ENCODE data around the gene WFDC11. TPM values are rescaled to one million over a fixed set of nuclear protein-coding genes. Genes with fewer than 3 reads are reported as not detected.

WFDC11 gene
- not detected in 2 replicates for total RNA-seq

DNA sequence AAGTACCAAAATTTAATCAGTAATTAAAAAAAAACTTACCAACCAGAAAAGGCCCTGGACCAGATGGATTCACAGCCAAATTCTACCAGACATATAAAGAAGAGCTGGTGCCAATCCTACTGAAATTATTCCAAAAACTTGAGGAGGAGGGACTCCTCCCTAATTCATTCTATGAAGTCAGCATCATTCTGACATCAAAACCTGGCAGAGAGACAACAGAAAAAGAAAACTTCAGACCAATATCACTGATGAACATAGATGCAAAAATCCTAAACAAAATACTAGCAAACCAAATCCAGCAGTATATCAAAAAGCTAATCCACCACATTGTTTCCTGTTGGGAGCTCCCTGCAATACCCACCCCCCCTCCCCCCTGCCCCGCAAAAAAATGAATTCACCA is at the start of gene WFDC11:
Gene WFDC11, minus strand, starts transcription at position 101 of the 400 bp plus-strand sequence. CDS start 19,639 bp downstream, outside the sequence.

DNA sequence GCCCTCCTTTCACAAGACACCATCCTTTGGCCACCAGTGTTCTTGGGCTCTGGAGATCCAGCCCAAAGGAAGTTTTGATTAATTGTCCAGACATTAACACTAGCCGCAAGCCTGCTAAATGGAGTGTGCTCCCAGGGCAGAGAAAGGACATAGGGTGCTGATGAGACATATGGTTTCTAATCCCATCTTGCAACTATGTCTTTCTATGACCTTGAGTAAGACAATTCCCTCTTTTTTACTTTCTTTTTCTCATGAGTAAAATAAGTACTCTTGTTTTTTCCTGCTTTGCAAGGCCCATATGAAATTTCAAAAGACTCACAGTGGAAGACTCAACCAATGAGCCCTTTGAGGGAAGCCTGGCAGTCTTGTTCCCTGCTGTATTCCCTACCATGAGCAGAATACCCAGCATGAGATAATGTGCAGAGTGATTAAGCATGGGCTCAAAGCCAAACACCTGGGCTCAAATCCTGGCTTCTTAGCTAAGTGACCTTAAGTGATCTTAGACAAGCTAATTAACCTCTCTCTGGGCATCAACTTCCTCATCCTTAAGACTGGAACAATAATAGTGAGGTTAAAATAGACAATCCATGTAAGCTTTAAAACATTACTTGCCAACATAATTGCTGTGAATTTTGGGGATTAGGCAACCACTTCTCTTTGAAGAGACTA is 35.1 kb upstream of the WFDC11 start, which contains the start of gene WFDC10B:
Gene WFDC10B, minus strand, starts transcription at position 51 of the 669 bp plus-strand sequence. CDS start 19,027 bp downstream, outside the sequence.

DNA sequence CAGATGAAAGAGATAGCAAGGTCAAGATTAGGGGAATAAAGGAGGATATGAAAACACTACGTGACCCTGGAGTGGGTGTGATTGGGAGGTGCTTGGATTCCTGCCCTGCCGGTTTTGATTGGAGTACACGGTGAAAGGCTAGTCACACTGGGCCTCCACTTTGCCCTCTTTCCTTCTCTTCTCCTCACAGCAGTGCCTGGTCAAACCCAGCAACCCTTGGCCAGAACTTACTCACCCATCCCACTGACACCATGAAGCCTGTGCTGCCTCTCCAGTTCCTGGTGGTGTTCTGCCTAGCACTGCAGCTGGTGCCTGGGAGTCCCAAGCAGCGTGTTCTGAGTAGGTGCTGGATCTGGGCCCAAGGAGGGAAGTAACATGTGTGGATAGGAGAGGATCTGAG is 31.8 kb upstream of the WFDC11 start, which contains the start of gene WFDC13:
Gene WFDC13, plus strand, starts transcription at position 166 of the 400 bp plus-strand sequence. Its CDS starts 86 bp downstream, at position 252.

DNA sequence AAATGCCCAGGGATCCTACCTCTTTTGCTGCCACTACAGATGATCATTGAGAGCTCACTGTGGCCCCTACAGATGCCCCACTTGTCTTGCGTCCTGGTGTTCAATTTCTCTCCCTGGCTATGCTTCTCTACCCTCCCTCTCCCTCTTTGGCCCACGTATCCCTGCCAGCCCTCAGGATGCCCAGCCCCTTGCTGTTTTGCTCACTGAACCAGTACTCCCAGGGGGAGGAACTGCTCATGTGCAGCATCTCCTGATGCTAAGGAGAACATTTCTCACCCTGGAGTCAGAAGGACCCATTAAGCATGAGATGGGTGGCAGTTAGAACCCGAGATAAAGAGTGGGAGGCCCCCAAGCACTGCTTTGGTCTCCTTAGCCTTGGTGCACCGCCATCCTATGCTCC is 38.9 kb downstream of the WFDC11 start, which contains the start of gene WFDC9:
Gene WFDC9, minus strand, starts transcription at position 101 of the 400 bp plus-strand sequence. CDS start 21,103 bp downstream, outside the sequence.

DNA sequence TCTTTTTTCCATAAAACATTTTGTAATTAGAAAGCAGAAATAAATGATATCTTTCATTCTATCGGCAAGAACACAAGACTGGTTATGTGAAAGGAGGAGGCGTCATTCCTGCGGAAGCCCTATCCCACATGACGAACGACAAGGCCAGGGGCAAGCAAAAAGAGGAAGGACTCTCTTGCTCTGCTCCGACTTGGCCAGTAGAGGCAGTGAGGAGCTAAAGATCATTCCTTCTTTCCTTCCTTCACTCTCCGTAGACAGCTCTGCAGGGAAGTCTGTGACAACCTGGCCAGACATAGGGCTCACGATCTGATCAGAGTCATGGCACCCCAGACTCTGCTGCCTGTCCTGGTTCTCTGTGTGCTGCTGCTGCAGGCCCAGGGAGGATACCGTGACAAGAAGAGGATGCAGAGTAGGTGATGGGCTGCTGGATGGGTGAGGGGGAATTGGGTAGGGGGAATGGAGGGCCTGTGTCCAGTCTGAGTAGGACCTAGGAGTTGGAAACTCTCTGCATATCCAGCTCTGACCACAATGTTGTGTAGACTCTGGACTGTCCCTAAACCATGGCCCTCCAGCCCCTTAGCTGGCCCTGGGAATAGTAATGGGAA is 40.4 kb downstream of the WFDC11 start, which contains the start of gene WFDC10A:
Gene WFDC10A, plus strand, starts transcription at position 244 of the 605 bp plus-strand sequence. Its CDS starts 75 bp downstream, at position 319.

Other genes with a start within 250 kb of the WFDC11 start
- not detected in 2 replicates for gene WFDC2, start 200.5 kb downstream of the WFDC11 start, total RNA-seq
- gene SPINT3, start 154.6 kb downstream of the WFDC11 start, total RNA-seq, result not detected in 2 replicates
- gene WFDC6, start 130.8 kb downstream of the WFDC11 start, total RNA-seq, result not detected in 2 replicates
- gene EPPIN, start 122.8 kb downstream of the WFDC11 start, total RNA-seq, result not detected in 2 replicates
- not detected in 2 replicates for gene WFDC8, start 91.0 kb downstream of the WFDC11 start, total RNA-seq
- gene WFDC10A, start 40.5 kb downstream of the WFDC11 start, total RNA-seq, result not detected in 2 replicates
- not detected in 2 replicates for gene WFDC9, start 39.0 kb downstream of the WFDC11 start, total RNA-seq
- not detected in 2 replicates for gene WFDC13, start 31.8 kb upstream of the WFDC11 start, total RNA-seq
- not detected in 2 replicates for gene WFDC10B, start 34.8 kb upstream of the WFDC11 start, total RNA-seq
- gene SPINT4, start 52.1 kb upstream of the WFDC11 start, total RNA-seq, result not detected in 2 replicates
- 3.7 TPM in 1 of 2 replicates, not detected in the other for gene WFDC3, start 121.6 kb upstream of the WFDC11 start, total RNA-seq
- gene DNTTIP1, start 121.7 kb upstream of the WFDC11 start, total RNA-seq, result 30.2 and 32.6 TPM in 2 replicates
- 108 and 126 TPM in 2 replicates for gene UBE2C, start 142.4 kb upstream of the WFDC11 start, total RNA-seq
- gene TNNC2, start 157.1 kb upstream of the WFDC11 start, total RNA-seq, result not detected in 2 replicates
- 11.6 and 27.0 TPM in 2 replicates for gene SNX21, start 163.6 kb upstream of the WFDC11 start, total RNA-seq
- 37.2 and 57.0 TPM in 2 replicates for gene ACOT8, start 187.2 kb upstream of the WFDC11 start, total RNA-seq
- 3.3 and 4.1 TPM in 2 replicates for gene ZSWIM3, start 187.4 kb upstream of the WFDC11 start, total RNA-seq
- 9.1 and 11.7 TPM in 2 replicates for gene ZSWIM1, start 211.0 kb upstream of the WFDC11 start, total RNA-seq
- 1.3 TPM in 1 of 2 replicates, not detected in the other for gene SPATA25, start 217.4 kb upstream of the WFDC11 start, total RNA-seq
- gene NEURL2, start 221.0 kb upstream of the WFDC11 start, total RNA-seq, result 2.2 and 2.3 TPM in 2 replicates
- 129 and 130 TPM in 2 replicates for gene CTSA, start 221.1 kb upstream of the WFDC11 start, total RNA-seq
- 6.3 and 11.5 TPM in 2 replicates for gene PLTP, start 241.9 kb upstream of the WFDC11 start, total RNA-seq

Measured in mammary microvascular endothelial cell (primary cell).